ENCODE measurements around the gene TKFC. TPM values are rescaled to one million over a fixed set of nuclear protein-coding genes. Genes with fewer than 3 reads are reported as not detected.

The TKFC gene
- total and polyA plus RNA-seq, 9 of the 15 experiments (the other 6 are each of a cell fraction or from before 2014, with no cell fraction given): 2.0 to 61.7 (median 28.5) TPM

DNA sequence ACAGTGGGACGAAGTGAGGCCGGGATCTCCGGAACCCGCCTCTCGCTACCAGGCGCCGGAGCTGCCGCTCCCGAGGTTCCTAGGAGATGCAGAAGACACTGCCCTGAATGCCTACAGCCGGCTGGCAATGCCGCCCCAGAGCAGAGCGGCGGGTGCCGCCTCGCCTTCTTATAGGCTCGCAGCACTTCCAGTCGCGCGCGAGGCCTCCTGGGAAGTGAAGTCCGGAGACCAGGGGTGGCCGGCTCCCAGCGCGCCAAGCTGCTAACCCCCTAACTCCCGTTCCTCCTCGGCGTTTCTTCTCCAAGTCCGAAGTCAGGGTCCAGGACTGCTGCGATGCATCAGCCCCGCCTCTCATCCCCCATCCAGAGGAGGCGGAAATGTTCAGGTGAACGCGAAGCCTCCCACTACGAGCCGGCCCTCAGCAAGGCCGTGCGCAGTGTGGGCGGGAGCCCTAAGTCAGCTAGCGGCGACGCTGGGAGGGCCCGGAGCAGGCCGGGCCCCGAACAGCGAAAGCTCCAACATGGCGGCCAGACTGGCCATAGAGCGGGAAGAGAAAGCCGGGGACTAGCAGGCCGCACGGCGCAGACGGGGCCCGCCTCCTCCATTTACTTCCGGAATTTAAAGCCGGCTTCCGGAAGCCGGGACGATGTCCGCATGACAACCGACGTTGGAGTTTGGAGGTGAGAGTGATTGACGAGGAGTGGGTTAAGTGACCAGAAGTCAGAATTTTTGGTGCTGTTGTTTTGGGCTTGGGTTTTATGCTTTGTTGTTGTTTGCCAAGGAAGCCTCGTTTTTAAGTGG is 28.9 kb downstream of the TKFC start, which contains the start of the genes CYB561A3 and TMEM138 (continued):
- TF ChIP-seq, protein P1, sequence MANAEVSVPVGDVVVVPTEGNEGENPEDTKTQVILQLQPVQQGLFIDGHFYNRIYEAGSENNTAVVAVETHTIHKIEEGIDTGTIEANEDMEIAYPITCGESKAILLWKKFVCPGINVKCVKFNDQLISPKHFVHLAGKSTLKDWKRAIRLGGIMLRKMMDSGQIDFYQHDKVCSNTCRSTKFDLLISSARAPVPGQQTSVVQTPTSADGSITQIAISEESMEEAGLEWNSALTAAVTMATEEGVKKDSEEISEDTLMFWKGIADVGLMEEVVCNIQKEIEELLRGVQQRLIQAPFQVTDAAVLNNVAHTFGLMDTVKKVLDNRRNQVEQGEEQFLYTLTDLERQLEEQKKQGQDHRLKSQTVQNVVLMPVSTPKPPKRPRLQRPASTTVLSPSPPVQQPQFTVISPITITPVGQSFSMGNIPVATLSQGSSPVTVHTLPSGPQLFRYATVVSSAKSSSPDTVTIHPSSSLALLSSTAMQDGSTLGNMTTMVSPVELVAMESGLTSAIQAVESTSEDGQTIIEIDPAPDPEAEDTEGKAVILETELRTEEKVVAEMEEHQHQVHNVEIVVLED (CRISPR knock-in tag; IDR thresholded peaks at IDR 0.05): peak; percentile 20; the same call in 1 of the 2 replicates
- no peak for TF ChIP-seq RUNX1 (IDR thresholded peaks at IDR 0.05; ENCODE audit: low read depth)
- TF ChIP-seq, protein P2, sequence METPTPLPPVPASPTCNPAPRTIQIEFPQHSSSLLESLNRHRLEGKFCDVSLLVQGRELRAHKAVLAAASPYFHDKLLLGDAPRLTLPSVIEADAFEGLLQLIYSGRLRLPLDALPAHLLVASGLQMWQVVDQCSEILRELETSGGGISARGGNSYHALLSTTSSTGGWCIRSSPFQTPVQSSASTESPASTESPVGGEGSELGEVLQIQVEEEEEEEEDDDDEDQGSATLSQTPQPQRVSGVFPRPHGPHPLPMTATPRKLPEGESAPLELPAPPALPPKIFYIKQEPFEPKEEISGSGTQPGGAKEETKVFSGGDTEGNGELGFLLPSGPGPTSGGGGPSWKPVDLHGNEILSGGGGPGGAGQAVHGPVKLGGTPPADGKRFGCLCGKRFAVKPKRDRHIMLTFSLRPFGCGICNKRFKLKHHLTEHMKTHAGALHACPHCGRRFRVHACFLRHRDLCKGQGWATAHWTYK (CRISPR knock-in tag; IDR thresholded peaks at IDR 0.05): no peak
- TF ChIP-seq, protein P3, sequence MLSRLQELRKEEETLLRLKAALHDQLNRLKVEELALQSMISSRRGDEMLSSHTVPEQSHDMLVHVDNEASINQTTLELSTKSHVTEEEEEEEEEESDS (CRISPR knock-in tag; IDR thresholded peaks at IDR 0.05): no peak
- TF ChIP-seq ZNF143 (CRISPR knock-in tag; IDR thresholded peaks at IDR 0.05): peak; percentile 86
- TF ChIP-seq ZNF589 (CRISPR knock-in tag; IDR thresholded peaks at IDR 0.05; ENCODE audit: low read depth): peak; percentile 79; the same call in 1 of the 2 replicates
- TF ChIP-seq KLF6 (CRISPR knock-in tag; IDR thresholded peaks at IDR 0.05; ENCODE audit: borderline replicate concordance): no peak
- TF ChIP-seq HMGN3 (IDR thresholded peaks at IDR 0.05; ENCODE audit: borderline replicate concordance, extremely low read depth, insufficient read length, low read depth, low read length): peak; percentile 68
- TF ChIP-seq EP300 (IDR thresholded peaks at IDR 0.05; ENCODE audit: low read length): peak; percentile 3; the same call in 1 of the 2 replicates
- TF ChIP-seq, protein P4, sequence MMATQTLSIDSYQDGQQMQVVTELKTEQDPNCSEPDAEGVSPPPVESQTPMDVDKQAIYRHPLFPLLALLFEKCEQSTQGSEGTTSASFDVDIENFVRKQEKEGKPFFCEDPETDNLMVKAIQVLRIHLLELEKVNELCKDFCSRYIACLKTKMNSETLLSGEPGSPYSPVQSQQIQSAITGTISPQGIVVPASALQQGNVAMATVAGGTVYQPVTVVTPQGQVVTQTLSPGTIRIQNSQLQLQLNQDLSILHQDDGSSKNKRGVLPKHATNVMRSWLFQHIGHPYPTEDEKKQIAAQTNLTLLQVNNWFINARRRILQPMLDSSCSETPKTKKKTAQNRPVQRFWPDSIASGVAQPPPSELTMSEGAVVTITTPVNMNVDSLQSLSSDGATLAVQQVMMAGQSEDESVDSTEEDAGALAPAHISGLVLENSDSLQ (IDR thresholded peaks at IDR 0.05): peak; percentile 93
- TF ChIP-seq BRD9 (IDR thresholded peaks at IDR 0.05; ENCODE audit: low read depth, partially characterized antibody): no peak
- TF ChIP-seq HNRNPUL1 (IDR thresholded peaks at IDR 0.05; ENCODE audit: low read length): no peak
- no peak for TF ChIP-seq ZNF354B (CRISPR knock-in tag; IDR thresholded peaks at IDR 0.05)
- TF ChIP-seq, protein P5, sequence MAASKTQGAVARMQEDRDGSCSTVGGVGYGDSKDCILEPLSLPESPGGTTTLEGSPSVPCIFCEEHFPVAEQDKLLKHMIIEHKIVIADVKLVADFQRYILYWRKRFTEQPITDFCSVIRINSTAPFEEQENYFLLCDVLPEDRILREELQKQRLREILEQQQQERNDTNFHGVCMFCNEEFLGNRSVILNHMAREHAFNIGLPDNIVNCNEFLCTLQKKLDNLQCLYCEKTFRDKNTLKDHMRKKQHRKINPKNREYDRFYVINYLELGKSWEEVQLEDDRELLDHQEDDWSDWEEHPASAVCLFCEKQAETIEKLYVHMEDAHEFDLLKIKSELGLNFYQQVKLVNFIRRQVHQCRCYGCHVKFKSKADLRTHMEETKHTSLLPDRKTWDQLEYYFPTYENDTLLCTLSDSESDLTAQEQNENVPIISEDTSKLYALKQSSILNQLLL (CRISPR knock-in tag; IDR thresholded peaks at IDR 0.05; ENCODE audit: borderline replicate concordance): no peak
- no peak; the same call in 1 of the 2 replicates for TF ChIP-seq PML (IDR thresholded peaks at IDR 0.05; ENCODE audit: low read length)
- TF ChIP-seq, protein P6, sequence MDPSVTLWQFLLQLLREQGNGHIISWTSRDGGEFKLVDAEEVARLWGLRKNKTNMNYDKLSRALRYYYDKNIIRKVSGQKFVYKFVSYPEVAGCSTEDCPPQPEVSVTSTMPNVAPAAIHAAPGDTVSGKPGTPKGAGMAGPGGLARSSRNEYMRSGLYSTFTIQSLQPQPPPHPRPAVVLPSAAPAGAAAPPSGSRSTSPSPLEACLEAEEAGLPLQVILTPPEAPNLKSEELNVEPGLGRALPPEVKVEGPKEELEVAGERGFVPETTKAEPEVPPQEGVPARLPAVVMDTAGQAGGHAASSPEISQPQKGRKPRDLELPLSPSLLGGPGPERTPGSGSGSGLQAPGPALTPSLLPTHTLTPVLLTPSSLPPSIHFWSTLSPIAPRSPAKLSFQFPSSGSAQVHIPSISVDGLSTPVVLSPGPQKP (CRISPR knock-in tag; IDR thresholded peaks at IDR 0.05): no peak
- TF ChIP-seq FIP1L1 (IDR thresholded peaks at IDR 0.05; ENCODE audit: low read depth, low read length, poor library complexity, severe bottlenecking): peak; percentile 94
- TF ChIP-seq SUPT5H (IDR thresholded peaks at IDR 0.05): peak; percentile 88
- TF ChIP-seq U2AF1 (optimal IDR thresholded peaks at IDR 0.05; ENCODE audit: low read depth, low read length): no peak
- no peak for TF ChIP-seq MAFK (IDR thresholded peaks at IDR 0.05; ENCODE audit: low read length)
- TF ChIP-seq ATF1 (CRISPR knock-in tag; IDR thresholded peaks at IDR 0.05): no peak
- peak; percentile 80 for TF ChIP-seq ATF1 (tag; IDR thresholded peaks at IDR 0.05)
- TF ChIP-seq RBM25 (IDR thresholded peaks at IDR 0.05; ENCODE audit: low read depth, low read length, severe bottlenecking): no peak

All from K562 (cell line).